Stimulated activated CD4-positive, alpha-beta T cell treated with anti-CD3 and anti-CD28 coated beads, Interleukin-4, amount 100 ng/mL, for 1 hour (primary cell): ENCODE measurements around the gene SPATA6.
"Not testable (repeated sequence)": the region's sequence is repeated elsewhere in the genome, so short reads cannot be mapped to it uniquely, and the experiment has no call there.

Experiments used
- DNase-seq: peaks from one replicate; pipeline ENCODE4 v3.0.0-alpha.2; 2020

Gene SPATA6

GRCh38 chr1:48450505-48450904 lies 21.5 kb downstream of the SPATA6 start:
- no peak for DNase-seq

- DNase-seq: no peak
These were observed 23.1 kb downstream of the SPATA6 start for GRCh38 chr1:48448932-48449331.

GRCh38 chr1:48444186-48444585 lies 27.8 kb downstream of the SPATA6 start:
- not testable (repeated sequence) for DNase-seq

GRCh38 chr1:48442864-48443619 lies 29.0 kb downstream of the SPATA6 start:
- no peak for DNase-seq

- not testable (repeated sequence) for DNase-seq
These were observed 31.2 kb downstream of the SPATA6 start for GRCh38 chr1:48440786-48441185.

GRCh38 chr1:48439380-48439779 lies 32.6 kb downstream of the SPATA6 start:
- DNase-seq: no peak

GRCh38 chr1:48437379-48437778 lies 34.6 kb downstream of the SPATA6 start:
- not testable (repeated sequence) for DNase-seq

GRCh38 chr1:48435312-48436002 lies 36.5 kb downstream of the SPATA6 start:
- DNase-seq: not testable (repeated sequence)

- no peak for DNase-seq
These were observed 41.2 kb downstream of the SPATA6 start for GRCh38 chr1:48430832-48431231.

- DNase-seq: no peak
These were observed 50.0 kb downstream of the SPATA6 start for GRCh38 chr1:48422009-48422408.

- DNase-seq: no peak
These were observed 53.3 kb downstream of the SPATA6 start for GRCh38 chr1:48418742-48419141.

GRCh38 chr1:48415050-48415449 lies 57.0 kb downstream of the SPATA6 start:
- no peak for DNase-seq

- no peak for DNase-seq
These were observed 57.7 kb downstream of the SPATA6 start for GRCh38 chr1:48414264-48414663.

- no peak for DNase-seq
These were observed 66.1 kb downstream of the SPATA6 start for GRCh38 chr1:48405940-48406339.

- no peak for DNase-seq
These were observed 66.6 kb downstream of the SPATA6 start for GRCh38 chr1:48405400-48405799.

- no peak for DNase-seq
These were observed 69.4 kb downstream of the SPATA6 start for GRCh38 chr1:48402599-48402998.

GRCh38 chr1:48396208-48396607 lies 75.8 kb downstream of the SPATA6 start:
- DNase-seq: no peak

GRCh38 chr1:48391926-48392325 lies 80.1 kb downstream of the SPATA6 start:
- no peak for DNase-seq

- no peak for DNase-seq
These were observed 84.6 kb downstream of the SPATA6 start for GRCh38 chr1:48387409-48387808.

- no peak for DNase-seq
These were observed 97.2 kb downstream of the SPATA6 start for GRCh38 chr1:48374785-48375184.

GRCh38 chr1:48371598-48371997 lies 100.4 kb downstream of the SPATA6 start:
- DNase-seq: no peak

GRCh38 chr1:48362901-48363300 lies 109.1 kb downstream of the SPATA6 start:
- no peak for DNase-seq

- DNase-seq: no peak
These were observed 115.1 kb downstream of the SPATA6 start for GRCh38 chr1:48356901-48357300.

GRCh38 chr1:48344373-48344772 lies 127.6 kb downstream of the SPATA6 start:
- no peak for DNase-seq

- no peak for DNase-seq
These were observed 130.8 kb downstream of the SPATA6 start for GRCh38 chr1:48341221-48341620.
